Neural cell (in vitro differentiated cells): ENCODE data around the gene SLC6A11. TPM values are rescaled to one million over a fixed set of nuclear protein-coding genes. Genes with fewer than 3 reads are reported as not detected.
A peak's percentile ranks its signal among the peaks of the same experiment; 100 is the strongest.

Source experiments
- H2AFZ ChIP-seq: fragments of 200-600, 300-800 bp; sonication (generic), shearing (Covaris generic); 2 replicates; pipeline ENCODE4 v1.6.0; 2014; ENCODE audit warnings: low read depth, mild to moderate bottlenecking, antibody characterized with exemption, low read length, moderate library complexity
- H3F3A ChIP-seq: fragments of 200-600 bp; shearing (Covaris generic); 2 replicates; pipeline ENCODE4 v1.6.1; 2016; ENCODE audit warnings: mild to moderate bottlenecking, moderate library complexity, mixed read lengths, antibody characterized with exemption, low read length; ENCODE audit not compliant: insufficient read depth, poor library complexity, severe bottlenecking
- H3K27ac ChIP-seq: fragments of 200-600, 300-800 bp; sonication (generic), shearing (Covaris generic); 2 replicates; pipeline ENCODE4 v1.5.1; 2014; ENCODE audit warnings: mild to moderate bottlenecking, low read length, moderate library complexity
- H3K27me3 ChIP-seq: fragments of 300-800, 200-600 bp; sonication (generic), shearing (Covaris generic); 2 replicates; pipeline ENCODE4 v1.6.0; 2014; ENCODE audit warnings: mild to moderate bottlenecking, low read depth, low read length, moderate library complexity; ENCODE audit not compliant: insufficient read depth
- H3K36me3 ChIP-seq: fragments of 300-800, 200-600 bp; sonication (generic), shearing (Covaris generic); 2 replicates; pipeline ENCODE4 v1.5.1; 2014; ENCODE audit warnings: mild to moderate bottlenecking, antibody characterized with exemption, low read length, moderate library complexity; ENCODE audit not compliant: insufficient read depth
- H3K4me2 ChIP-seq: fragments of 300-800, 200-600 bp; sonication (generic), shearing (Covaris generic); 2 replicates; pipeline ENCODE4 v1.6.0; 2014; ENCODE audit warnings: mild to moderate bottlenecking, low read length
- H3K4me3 ChIP-seq: fragments of 300-800, 200-600 bp; sonication (generic), shearing (Covaris generic); 2 replicates; pipeline ENCODE4 v1.5.1; 2014; ENCODE audit warnings: mild to moderate bottlenecking, low read length, moderate library complexity
- H3K79me2 ChIP-seq: fragments of 200-600 bp; shearing (Covaris generic); replicated peaks from 2 replicates; pipeline ENCODE4 v1.6.0; 2014; ENCODE audit warnings: mild to moderate bottlenecking, low read length, moderate library complexity; ENCODE audit not compliant: insufficient read depth
- H3K9ac ChIP-seq: fragments of 300-800, 200-600 bp; sonication (generic), shearing (Covaris generic); 2 replicates; pipeline ENCODE4 v1.6.1; 2016; ENCODE audit warnings: mild to moderate bottlenecking, low read length, mixed read lengths
- H3K9me2 ChIP-seq: fragments of 200-600 bp; shearing (Covaris generic); 2 replicates; pipeline ENCODE4 v1.6.1; 2016; ENCODE audit warnings: mild to moderate bottlenecking, low read length, mixed read lengths; ENCODE audit not compliant: insufficient read depth
- H3K9me3 ChIP-seq: fragments of 200-600, 300-800 bp; sonication (generic), shearing (Covaris generic); 2 replicates; pipeline ENCODE4 v1.6.1; 2016; ENCODE audit warnings: mild to moderate bottlenecking, mixed run types, low read length, moderate library complexity, mixed read lengths
- H4K20me1 ChIP-seq: fragments of 200-600 bp; shearing (Covaris generic); 2 replicates; pipeline ENCODE4 v1.6.1; 2016; ENCODE audit warnings: mild to moderate bottlenecking, mixed run types; ENCODE audit not compliant: insufficient read depth
- CTCF ChIP-seq: fragments of 450-650 bp; IDR thresholded peaks from 2 replicates; pipeline ENCODE4 v1.5.1; 2014; ENCODE audit warnings: antibody characterized with exemption, mild to moderate bottlenecking, moderate library complexity; ENCODE audit not compliant: poor library complexity, severe bottlenecking
- EP300 ChIP-seq: fragments of 450-650 bp; conservative IDR thresholded peaks from 2 replicates; pipeline ENCODE4 v1.6.1; 2014; ENCODE audit warnings: antibody characterized with exemption, mild to moderate bottlenecking, moderate library complexity; ENCODE audit not compliant: poor library complexity, severe bottlenecking
- EZH2 ChIP-seq: fragments of 200-600, 300-800 bp; shearing (Covaris generic), sonication (generic); IDR thresholded peaks from 2 replicates; pipeline ENCODE4 v1.6.1; 2014; ENCODE audit warnings: antibody characterized with exemption, low read length, borderline replicate concordance, mild to moderate bottlenecking; ENCODE audit not compliant: insufficient read depth, poor library complexity, severe bottlenecking
- MXI1 ChIP-seq: fragments of 450-650 bp; conservative IDR thresholded peaks from 2 replicates; pipeline ENCODE4 v1.6.1; 2014; ENCODE audit warnings: antibody characterized with exemption, mild to moderate bottlenecking; ENCODE audit not compliant: poor library complexity, severe bottlenecking
- POLR2AphosphoS5 ChIP-seq: IDR thresholded peaks from 2 replicates; pipeline ENCODE4 v1.6.1; 2012
- RAD21 ChIP-seq: fragments of 450-650 bp; conservative IDR thresholded peaks from 2 replicates; pipeline ENCODE4 v1.6.1; 2014; ENCODE audit warnings: antibody characterized with exemption, mild to moderate bottlenecking, moderate library complexity
- REST ChIP-seq: IDR thresholded peaks from 2 replicates; pipeline ENCODE4 v1.6.1; 2012; ENCODE audit warnings: borderline replicate concordance
- SMC3 ChIP-seq: fragments of 450-650 bp; conservative IDR thresholded peaks from 2 replicates; pipeline ENCODE4 v1.6.1; 2014; ENCODE audit warnings: antibody characterized with exemption, mild to moderate bottlenecking, moderate library complexity; ENCODE audit not compliant: poor library complexity
- polyA plus RNA-seq: library from polyadenylated mRNA; depleted of rRNA; stranded (reverse); fragments of >200 nt; gene quantifications from 2 replicates; pipeline ENCODE4 v1.2.3, GENCODE V29; 2014

Gene SLC6A11
- polyA plus RNA-seq, 1 donor from 2014 or later, result 4.2 TPM

GRCh38 chr3:10952525-10952924 is 136.5 kb downstream of the SLC6A11 start:
- no peaks in the 10 kb centered on the region for H3K79me2 ChIP-seq
- H3F3A ChIP-seq, result no peaks in the 10 kb centered on the region
- no peak overlapping the region for H3K4me3 ChIP-seq
- no peaks in the 10 kb centered on the region for H3K9me3 ChIP-seq
- H2AFZ ChIP-seq, result no peak overlapping the region
- H3K27me3 ChIP-seq, result no peaks in the 10 kb centered on the region
- no peaks in the 10 kb centered on the region for H3K9me2 ChIP-seq
- H3K4me2 ChIP-seq, result no peak overlapping the region
- no peak overlapping the region for H3K27ac ChIP-seq
- peak overlapping the region; percentile 34 for H3K9ac ChIP-seq
- TF ChIP-seq REST (peak; percentile 31), POLR2AphosphoS5 (no peak), CTCF (no peak)
- no peaks in the 10 kb centered on the region for H4K20me1 ChIP-seq
- H3K36me3 ChIP-seq, result no peaks in the 10 kb centered on the region

- H3K79me2 ChIP-seq, result no peaks in the 10 kb centered on the region
- H4K20me1 ChIP-seq, result no peaks in the 10 kb centered on the region
- TF ChIP-seq EZH2 (no peak), POLR2AphosphoS5 (peak; percentile 35)
- no peak overlapping the region for H3K4me3 ChIP-seq
- no peak overlapping the region for H2AFZ ChIP-seq
- H3K9me2 ChIP-seq, result no peaks in the 10 kb centered on the region
- no peak overlapping the region for H3K9ac ChIP-seq
- no peaks in the 10 kb centered on the region for H3F3A ChIP-seq
- no peak overlapping the region for H3K4me2 ChIP-seq
- H3K27ac ChIP-seq, result no peak overlapping the region
- H3K27me3 ChIP-seq, result no peaks in the 10 kb centered on the region
- H3K9me3 ChIP-seq, result no peaks in the 10 kb centered on the region
- H3K36me3 ChIP-seq, result no peaks in the 10 kb centered on the region
Measured at GRCh38 chr3:10954740-10955139, 138.7 kb downstream of the SLC6A11 start.

- no peaks in the 10 kb centered on the region for H3K36me3 ChIP-seq
- no peak overlapping the region for H3K27ac ChIP-seq
- H3K9ac ChIP-seq, result no peak overlapping the region
- no peak overlapping the region for H2AFZ ChIP-seq
- no peak overlapping the region for H3K4me3 ChIP-seq
- H3F3A ChIP-seq, result no peaks in the 10 kb centered on the region
- no peak overlapping the region for H3K4me2 ChIP-seq
- H3K27me3 ChIP-seq, result no peaks in the 10 kb centered on the region
- H3K9me3 ChIP-seq, result no peaks in the 10 kb centered on the region
- TF ChIP-seq RAD21 (no peak), SMC3 (no peak), EP300 (no peak), REST (no peak), POLR2AphosphoS5 (no peak), CTCF (no peak), MXI1 (no peak)
- H3K79me2 ChIP-seq, result no peaks in the 10 kb centered on the region
- H3K9me2 ChIP-seq, result no peaks in the 10 kb centered on the region
- H4K20me1 ChIP-seq, result no peaks in the 10 kb centered on the region
Measured at GRCh38 chr3:10955711-10956453, 139.9 kb downstream of the SLC6A11 start.
